Panc1 (cell line): Measurements from ENCODE around the gene AIRE.

Experiments used
- POLR2AphosphoS5 ChIP-seq: IDR thresholded peaks from 2 replicates; pipeline ENCODE4 v1.6.1; 2012; ENCODE audit warnings: mild to moderate bottlenecking, low read depth, low read length, moderate library complexity
- TF ChIP-seq, protein P1 (sequence below), 2 experiments: IDR thresholded peaks; 2 replicates each; pipeline ENCODE4 v1.6.1; 2011 to 2012; ENCODE audit warnings: low read depth in 2 of 2, control low read depth in 1 of 2, low read length in 1 of 2, mild to moderate bottlenecking in 1 of 2, moderate library complexity in 1 of 2; ENCODE audit not compliant: insufficient read depth in 1 of 2
- TF ChIP-seq, protein P2 (sequence below): fragments of 450-650 bp; IDR thresholded peaks from 2 replicates; pipeline ENCODE4 v1.5.1; 2017; ENCODE audit warnings: mild to moderate bottlenecking

DNA sequence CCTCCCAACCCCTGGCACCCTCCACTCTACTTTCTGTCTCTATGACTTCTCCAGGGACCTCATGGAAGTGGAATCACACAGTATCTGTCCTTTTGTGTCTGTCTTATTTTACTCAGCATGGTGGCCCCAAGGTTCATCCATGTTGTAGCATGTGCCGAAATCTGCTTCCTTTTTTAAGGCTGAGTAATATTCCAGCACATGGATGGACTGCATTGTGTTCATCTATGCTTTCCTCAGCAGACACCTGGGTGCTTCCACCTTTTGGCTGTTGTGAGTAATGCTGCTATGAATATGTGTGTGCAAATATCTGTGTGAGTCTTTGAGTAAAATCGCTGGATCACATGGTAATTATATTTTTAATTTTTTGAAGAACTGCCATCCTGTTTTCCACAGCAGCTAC lies 12.6 kb downstream of the AIRE start:
- no peak for TF ChIP-seq POLR2AphosphoS5
- TF ChIP-seq, protein P1, sequence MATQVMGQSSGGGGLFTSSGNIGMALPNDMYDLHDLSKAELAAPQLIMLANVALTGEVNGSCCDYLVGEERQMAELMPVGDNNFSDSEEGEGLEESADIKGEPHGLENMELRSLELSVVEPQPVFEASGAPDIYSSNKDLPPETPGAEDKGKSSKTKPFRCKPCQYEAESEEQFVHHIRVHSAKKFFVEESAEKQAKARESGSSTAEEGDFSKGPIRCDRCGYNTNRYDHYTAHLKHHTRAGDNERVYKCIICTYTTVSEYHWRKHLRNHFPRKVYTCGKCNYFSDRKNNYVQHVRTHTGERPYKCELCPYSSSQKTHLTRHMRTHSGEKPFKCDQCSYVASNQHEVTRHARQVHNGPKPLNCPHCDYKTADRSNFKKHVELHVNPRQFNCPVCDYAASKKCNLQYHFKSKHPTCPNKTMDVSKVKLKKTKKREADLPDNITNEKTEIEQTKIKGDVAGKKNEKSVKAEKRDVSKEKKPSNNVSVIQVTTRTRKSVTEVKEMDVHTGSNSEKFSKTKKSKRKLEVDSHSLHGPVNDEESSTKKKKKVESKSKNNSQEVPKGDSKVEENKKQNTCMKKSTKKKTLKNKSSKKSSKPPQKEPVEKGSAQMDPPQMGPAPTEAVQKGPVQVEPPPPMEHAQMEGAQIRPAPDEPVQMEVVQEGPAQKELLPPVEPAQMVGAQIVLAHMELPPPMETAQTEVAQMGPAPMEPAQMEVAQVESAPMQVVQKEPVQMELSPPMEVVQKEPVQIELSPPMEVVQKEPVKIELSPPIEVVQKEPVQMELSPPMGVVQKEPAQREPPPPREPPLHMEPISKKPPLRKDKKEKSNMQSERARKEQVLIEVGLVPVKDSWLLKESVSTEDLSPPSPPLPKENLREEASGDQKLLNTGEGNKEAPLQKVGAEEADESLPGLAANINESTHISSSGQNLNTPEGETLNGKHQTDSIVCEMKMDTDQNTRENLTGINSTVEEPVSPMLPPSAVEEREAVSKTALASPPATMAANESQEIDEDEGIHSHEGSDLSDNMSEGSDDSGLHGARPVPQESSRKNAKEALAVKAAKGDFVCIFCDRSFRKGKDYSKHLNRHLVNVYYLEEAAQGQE (IDR thresholded peaks at IDR 0.05; ENCODE audit: insufficient read depth in 1 of 2, low read depth in 2 of 2, low read length in 1 of 2): no peak
- TF ChIP-seq, protein P2, sequence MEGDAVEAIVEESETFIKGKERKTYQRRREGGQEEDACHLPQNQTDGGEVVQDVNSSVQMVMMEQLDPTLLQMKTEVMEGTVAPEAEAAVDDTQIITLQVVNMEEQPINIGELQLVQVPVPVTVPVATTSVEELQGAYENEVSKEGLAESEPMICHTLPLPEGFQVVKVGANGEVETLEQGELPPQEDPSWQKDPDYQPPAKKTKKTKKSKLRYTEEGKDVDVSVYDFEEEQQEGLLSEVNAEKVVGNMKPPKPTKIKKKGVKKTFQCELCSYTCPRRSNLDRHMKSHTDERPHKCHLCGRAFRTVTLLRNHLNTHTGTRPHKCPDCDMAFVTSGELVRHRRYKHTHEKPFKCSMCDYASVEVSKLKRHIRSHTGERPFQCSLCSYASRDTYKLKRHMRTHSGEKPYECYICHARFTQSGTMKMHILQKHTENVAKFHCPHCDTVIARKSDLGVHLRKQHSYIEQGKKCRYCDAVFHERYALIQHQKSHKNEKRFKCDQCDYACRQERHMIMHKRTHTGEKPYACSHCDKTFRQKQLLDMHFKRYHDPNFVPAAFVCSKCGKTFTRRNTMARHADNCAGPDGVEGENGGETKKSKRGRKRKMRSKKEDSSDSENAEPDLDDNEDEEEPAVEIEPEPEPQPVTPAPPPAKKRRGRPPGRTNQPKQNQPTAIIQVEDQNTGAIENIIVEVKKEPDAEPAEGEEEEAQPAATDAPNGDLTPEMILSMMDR: no peak
